Liver (tissue), 3 donors: Measurements from ENCODE around the gene HS3ST6.
"Not testable (repeated sequence)": the region's sequence is repeated elsewhere in the genome, so short reads cannot be mapped to it uniquely, and the experiment has no call there.

ENCODE experiments used
- FOXA1 ChIP-seq: IDR thresholded peaks from 2 replicates; pipeline ENCODE4 v1.6.1; 2016; ENCODE audit warnings: antibody characterized with exemption
- RAD21 ChIP-seq, 2 donors: IDR thresholded peaks; 2 replicates each; pipeline ENCODE4 v1.6.1; 2016; ENCODE audit warnings: antibody characterized with exemption in 2 of 2, mild to moderate bottlenecking in 2 of 2
- RXRA ChIP-seq, 2 donors: IDR thresholded peaks; 2 replicates each; pipeline ENCODE4 v1.6.1; 2017 to 2018; ENCODE audit warnings: antibody characterized with exemption in 2 of 2, mild to moderate bottlenecking in 1 of 2
- TAF1 ChIP-seq: conservative IDR thresholded peaks from 2 replicates; pipeline ENCODE4 v1.6.1; 2016; ENCODE audit warnings: antibody characterized with exemption, mild to moderate bottlenecking
- TF ChIP-seq, protein P1 (sequence below): fragments of 150-350 bp; IDR thresholded peaks from 2 replicates; pipeline ENCODE4 v1.5.1; 2017; ENCODE audit warnings: improper control_type of control experiment, low read depth, low read length; ENCODE audit not compliant: missing input control
- TF ChIP-seq, protein P2 (sequence below): IDR thresholded peaks from 2 replicates; pipeline ENCODE4 v1.6.1; 2016; ENCODE audit warnings: antibody characterized with exemption
- donor health status: healthy.
- donor health status: healthy.

DNA sequence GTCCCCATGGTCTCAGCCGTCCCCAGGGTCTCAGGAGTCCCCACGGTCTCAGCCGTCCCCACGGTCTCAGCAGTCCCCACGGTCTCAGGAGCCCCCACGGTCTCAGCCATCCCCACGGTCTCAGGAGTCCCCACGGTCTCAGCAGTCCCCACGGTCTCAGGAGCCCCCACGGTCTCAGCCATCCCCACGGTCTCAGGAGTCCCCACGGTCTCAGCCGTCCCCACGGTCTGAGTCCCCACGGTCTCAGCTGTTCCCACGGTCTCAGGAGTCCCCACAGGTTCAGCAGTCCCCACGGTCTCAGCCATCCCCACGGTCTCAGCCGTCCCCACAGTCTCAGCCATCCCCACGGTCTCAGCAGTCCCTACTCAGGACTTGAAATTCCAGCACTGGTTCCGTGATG, 1.9 kb upstream of the HS3ST6 start:
- TF ChIP-seq, protein P1, sequence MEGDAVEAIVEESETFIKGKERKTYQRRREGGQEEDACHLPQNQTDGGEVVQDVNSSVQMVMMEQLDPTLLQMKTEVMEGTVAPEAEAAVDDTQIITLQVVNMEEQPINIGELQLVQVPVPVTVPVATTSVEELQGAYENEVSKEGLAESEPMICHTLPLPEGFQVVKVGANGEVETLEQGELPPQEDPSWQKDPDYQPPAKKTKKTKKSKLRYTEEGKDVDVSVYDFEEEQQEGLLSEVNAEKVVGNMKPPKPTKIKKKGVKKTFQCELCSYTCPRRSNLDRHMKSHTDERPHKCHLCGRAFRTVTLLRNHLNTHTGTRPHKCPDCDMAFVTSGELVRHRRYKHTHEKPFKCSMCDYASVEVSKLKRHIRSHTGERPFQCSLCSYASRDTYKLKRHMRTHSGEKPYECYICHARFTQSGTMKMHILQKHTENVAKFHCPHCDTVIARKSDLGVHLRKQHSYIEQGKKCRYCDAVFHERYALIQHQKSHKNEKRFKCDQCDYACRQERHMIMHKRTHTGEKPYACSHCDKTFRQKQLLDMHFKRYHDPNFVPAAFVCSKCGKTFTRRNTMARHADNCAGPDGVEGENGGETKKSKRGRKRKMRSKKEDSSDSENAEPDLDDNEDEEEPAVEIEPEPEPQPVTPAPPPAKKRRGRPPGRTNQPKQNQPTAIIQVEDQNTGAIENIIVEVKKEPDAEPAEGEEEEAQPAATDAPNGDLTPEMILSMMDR, result not testable (repeated sequence)
- TF ChIP-seq, protein P2, sequence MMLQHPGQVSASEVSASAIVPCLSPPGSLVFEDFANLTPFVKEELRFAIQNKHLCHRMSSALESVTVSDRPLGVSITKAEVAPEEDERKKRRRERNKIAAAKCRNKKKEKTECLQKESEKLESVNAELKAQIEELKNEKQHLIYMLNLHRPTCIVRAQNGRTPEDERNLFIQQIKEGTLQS, result not testable (repeated sequence)
- not testable (repeated sequence) for TF ChIP-seq RXRA (IDR thresholded peaks at IDR 0.05); FOXA1; RAD21 (IDR thresholded peaks at IDR 0.05); TAF1
